ENCODE measurements around the gene TSPO2.

Gene TSPO2

GRCh38 chr6:41049955-41050354, 7.7 kb downstream of the TSPO2 start:
- TF ChIP-seq CTCF (IDR thresholded peaks at IDR 0.05; ENCODE audit: insufficient read depth, missing control alignments), result no peak
- DNase-seq (ENCODE audit: insufficient read length, low spot score) (no peak), FAIRE-seq (no peak)

- DNase-seq (ENCODE audit: insufficient read length, low spot score) (no peak), FAIRE-seq (no peak)
- TF ChIP-seq CTCF (IDR thresholded peaks at IDR 0.05; ENCODE audit: insufficient read depth, missing control alignments), result no peak
These were observed 8.3 kb downstream of the TSPO2 start for GRCh38 chr6:41050536-41050935.

DNA sequence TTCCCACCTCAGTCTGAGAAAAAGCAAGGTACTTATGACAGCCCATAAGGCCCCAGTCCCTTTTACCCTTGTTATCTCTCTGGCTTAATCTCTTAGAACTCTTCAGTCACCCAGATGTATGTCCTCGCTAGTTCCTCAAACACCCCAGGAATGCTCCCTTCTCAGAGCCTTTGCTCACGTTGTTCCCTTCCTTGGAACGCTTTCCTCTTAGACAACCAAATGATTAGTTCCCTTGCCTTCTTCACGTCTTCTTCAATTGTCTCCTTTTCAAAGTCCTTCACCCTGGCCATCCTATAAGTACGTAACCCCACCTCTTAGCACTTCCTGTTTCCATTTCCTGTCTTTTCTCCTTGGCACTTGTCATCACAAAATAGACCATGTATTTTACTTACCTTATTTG, 9.6 kb downstream of the TSPO2 start:
- TF ChIP-seq CTCF (IDR thresholded peaks at IDR 0.05; ENCODE audit: insufficient read depth, missing control alignments), result no peak
- DNase-seq (ENCODE audit: insufficient read length, low spot score) (no peak), FAIRE-seq (no peak)

GRCh38 chr6:41053041-41053440, 10.8 kb downstream of the TSPO2 start, which contains the start of gene APOBEC2:
APOBEC2 (plus strand) TSS chr6:41053202; CDS start chr6:41053348, 146 bp downstream.
- DNase-seq (ENCODE audit: insufficient read length, low spot score) (no peak), FAIRE-seq (no peak)
- no peak for TF ChIP-seq CTCF (IDR thresholded peaks at IDR 0.05; ENCODE audit: insufficient read depth, missing control alignments)

- DNase-seq (ENCODE audit: insufficient read length, low spot score) (no peak), FAIRE-seq (no peak)
- no peak for TF ChIP-seq CTCF (IDR thresholded peaks at IDR 0.05; ENCODE audit: insufficient read depth, missing control alignments)
These were observed 12.2 kb downstream of the TSPO2 start for GRCh38 chr6:41054511-41054910.

DNA sequence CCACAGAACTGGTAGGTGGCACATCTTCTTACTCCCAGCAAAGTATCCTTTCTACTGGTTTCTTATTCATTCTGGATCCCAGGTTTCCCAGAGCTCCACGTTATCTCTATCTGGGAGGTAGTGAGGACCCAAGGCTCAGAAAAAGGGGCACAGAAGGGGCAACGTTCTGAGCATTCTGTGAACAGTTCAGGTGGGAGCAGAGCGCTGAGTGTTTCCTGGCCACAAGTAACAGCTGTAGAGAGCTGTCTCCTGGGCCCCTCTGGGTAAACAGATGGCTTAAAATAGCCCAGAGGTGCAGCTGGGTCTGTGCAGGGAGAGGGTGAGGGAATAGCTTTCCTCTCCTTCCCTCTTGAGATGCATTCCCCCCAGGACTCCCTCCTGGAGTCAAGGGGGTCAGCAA, 12.9 kb downstream of the TSPO2 start:
- TF ChIP-seq CTCF (IDR thresholded peaks at IDR 0.05; ENCODE audit: insufficient read depth, missing control alignments), result no peak
- DNase-seq (ENCODE audit: insufficient read length, low spot score), result no peak
- FAIRE-seq, result no peak

GRCh38 chr6:41056768-41057490, 14.7 kb downstream of the TSPO2 start:
- no peak for DNase-seq (ENCODE audit: insufficient read length, low spot score)
- no peak for FAIRE-seq
- TF ChIP-seq CTCF (IDR thresholded peaks at IDR 0.05; ENCODE audit: insufficient read depth, missing control alignments), result no peak
